ENCODE data around the gene BCL11A.

BCL11A gene

GRCh38 chr2:60459851-60460250 lies 93.6 kb downstream of the BCL11A start:
- H3K27me3 Mint-ChIP-seq = peaks cover 4% of the 10 kb centered on the region
- H3K36me3 Mint-ChIP-seq (ENCODE audit: low read depth) = no peaks in the 10 kb centered on the region
- DNase-seq = no peak
- H3K9me3 Mint-ChIP-seq = no peaks in the 10 kb centered on the region
- no peak overlapping the region for H3K27ac Mint-ChIP-seq
- H3K4me1 Mint-ChIP-seq (ENCODE audit: low read depth) = peaks cover 4% of the 10 kb centered on the region
- no peak overlapping the region for H3K4me3 Mint-ChIP-seq

GRCh38 chr2:60456115-60456770 lies 97.2 kb downstream of the BCL11A start:
- H3K4me1 Mint-ChIP-seq (ENCODE audit: low read depth) = peaks cover 4% of the 10 kb centered on the region
- H3K4me3 Mint-ChIP-seq = no peak overlapping the region
- H3K36me3 Mint-ChIP-seq (ENCODE audit: low read depth) = no peaks in the 10 kb centered on the region
- no peak overlapping the region for H3K27ac Mint-ChIP-seq
- no peak for DNase-seq
- peaks cover 4% of the 10 kb centered on the region for H3K27me3 Mint-ChIP-seq
- no peaks in the 10 kb centered on the region for H3K9me3 Mint-ChIP-seq

- no peak overlapping the region for H3K4me3 Mint-ChIP-seq
- no peak for DNase-seq
- no peaks in the 10 kb centered on the region for H3K9me3 Mint-ChIP-seq
- H3K4me1 Mint-ChIP-seq (ENCODE audit: low read depth) = peaks cover 4% of the 10 kb centered on the region
- peaks cover 4% of the 10 kb centered on the region for H3K27me3 Mint-ChIP-seq
- no peak overlapping the region for H3K27ac Mint-ChIP-seq
- H3K36me3 Mint-ChIP-seq (ENCODE audit: low read depth) = no peaks in the 10 kb centered on the region
Measured at GRCh38 chr2:60453872-60454271, 99.6 kb downstream of the BCL11A start.

- Mint-ChIP-seq H3K9me3 (no peaks in the 10 kb centered on the region), H3K4me1 (ENCODE audit: low read depth) (peaks cover 4% of the 10 kb centered on the region), H3K4me3 (no peak overlapping the region), H3K27ac (no peak overlapping the region), H3K27me3 (peaks cover 4% of the 10 kb centered on the region), H3K36me3 (ENCODE audit: low read depth) (no peaks in the 10 kb centered on the region)
- DNase-seq = no peak
Measured at GRCh38 chr2:60453301-60453700, 100.2 kb downstream of the BCL11A start.

GRCh38 chr2:60450488-60450887 lies 103.0 kb downstream of the BCL11A start:
- Mint-ChIP-seq H3K9me3 (no peaks in the 10 kb centered on the region), H3K36me3 (ENCODE audit: low read depth) (no peaks in the 10 kb centered on the region), H3K4me1 (ENCODE audit: low read depth) (peaks cover 9% of the 10 kb centered on the region), H3K27me3 (no peaks in the 10 kb centered on the region), H3K27ac (no peak overlapping the region), H3K4me3 (no peak overlapping the region)
- no peak for DNase-seq

GRCh38 chr2:60447943-60448342 lies 105.5 kb downstream of the BCL11A start:
- no peak for DNase-seq
- Mint-ChIP-seq H3K4me3 (no peak overlapping the region), H3K4me1 (ENCODE audit: low read depth) (peaks cover 9% of the 10 kb centered on the region), H3K27me3 (no peaks in the 10 kb centered on the region), H3K36me3 (ENCODE audit: low read depth) (no peaks in the 10 kb centered on the region), H3K9me3 (no peaks in the 10 kb centered on the region), H3K27ac (no peak overlapping the region)

- no peak overlapping the region for H3K27ac Mint-ChIP-seq
- H3K36me3 Mint-ChIP-seq (ENCODE audit: low read depth) = no peaks in the 10 kb centered on the region
- DNase-seq = no peak
- H3K27me3 Mint-ChIP-seq = no peaks in the 10 kb centered on the region
- H3K9me3 Mint-ChIP-seq = no peaks in the 10 kb centered on the region
- peaks cover 9% of the 10 kb centered on the region for H3K4me1 Mint-ChIP-seq (ENCODE audit: low read depth)
- H3K4me3 Mint-ChIP-seq = no peak overlapping the region
Measured at GRCh38 chr2:60446413-60447267, 106.8 kb downstream of the BCL11A start.

- no peaks in the 10 kb centered on the region for H3K9me3 Mint-ChIP-seq
- H3K27ac Mint-ChIP-seq = no peak overlapping the region
- DNase-seq = no peak
- no peaks in the 10 kb centered on the region for H3K36me3 Mint-ChIP-seq (ENCODE audit: low read depth)
- peaks cover 9% of the 10 kb centered on the region for H3K4me1 Mint-ChIP-seq (ENCODE audit: low read depth)
- no peaks in the 10 kb centered on the region for H3K27me3 Mint-ChIP-seq
- no peak overlapping the region for H3K4me3 Mint-ChIP-seq
Measured at GRCh38 chr2:60445684-60446179, 107.7 kb downstream of the BCL11A start.

GRCh38 chr2:60442608-60443007 lies 110.8 kb downstream of the BCL11A start:
- Mint-ChIP-seq H3K36me3 (ENCODE audit: low read depth) (no peaks in the 10 kb centered on the region), H3K4me3 (no peak overlapping the region), H3K4me1 (ENCODE audit: low read depth) (peaks cover 9% of the 10 kb centered on the region), H3K9me3 (no peaks in the 10 kb centered on the region), H3K27ac (no peak overlapping the region), H3K27me3 (peaks cover 3% of the 10 kb centered on the region)
- no peak for DNase-seq

- H3K4me3 Mint-ChIP-seq = no peak overlapping the region
- no peaks in the 10 kb centered on the region for H3K9me3 Mint-ChIP-seq
- H3K4me1 Mint-ChIP-seq (ENCODE audit: low read depth) = peaks cover 6% of the 10 kb centered on the region
- DNase-seq = no peak
- H3K27me3 Mint-ChIP-seq = peaks cover 3% of the 10 kb centered on the region
- no peaks in the 10 kb centered on the region for H3K36me3 Mint-ChIP-seq (ENCODE audit: low read depth)
- H3K27ac Mint-ChIP-seq = no peak overlapping the region
Measured at GRCh38 chr2:60441800-60442199, 111.7 kb downstream of the BCL11A start.

GRCh38 chr2:60440767-60441163 lies 112.7 kb downstream of the BCL11A start:
- Mint-ChIP-seq H3K27ac (no peak overlapping the region), H3K4me3 (no peak overlapping the region), H3K9me3 (no peaks in the 10 kb centered on the region), H3K4me1 (ENCODE audit: low read depth) (no peaks in the 10 kb centered on the region), H3K27me3 (peaks cover 3% of the 10 kb centered on the region), H3K36me3 (ENCODE audit: low read depth) (no peaks in the 10 kb centered on the region)
- DNase-seq = no peak

GRCh38 chr2:60440079-60440766 lies 113.2 kb downstream of the BCL11A start:
- Mint-ChIP-seq H3K4me3 (no peak overlapping the region), H3K4me1 (ENCODE audit: low read depth) (no peaks in the 10 kb centered on the region), H3K27me3 (peaks cover 3% of the 10 kb centered on the region), H3K27ac (no peak overlapping the region), H3K36me3 (ENCODE audit: low read depth) (no peaks in the 10 kb centered on the region), H3K9me3 (no peaks in the 10 kb centered on the region)
- no peak for DNase-seq

- Mint-ChIP-seq H3K4me1 (ENCODE audit: low read depth) (no peaks in the 10 kb centered on the region), H3K27me3 (peaks cover 3% of the 10 kb centered on the region), H3K9me3 (no peaks in the 10 kb centered on the region), H3K4me3 (no peak overlapping the region), H3K27ac (no peak overlapping the region), H3K36me3 (ENCODE audit: low read depth) (no peaks in the 10 kb centered on the region)
- DNase-seq = no peak
Measured at GRCh38 chr2:60439219-60439974, 114.1 kb downstream of the BCL11A start.

GRCh38 chr2:60438653-60439052 lies 114.8 kb downstream of the BCL11A start:
- Mint-ChIP-seq H3K9me3 (no peaks in the 10 kb centered on the region), H3K27ac (no peak overlapping the region), H3K4me1 (ENCODE audit: low read depth) (no peaks in the 10 kb centered on the region), H3K27me3 (peaks cover 3% of the 10 kb centered on the region), H3K36me3 (ENCODE audit: low read depth) (no peaks in the 10 kb centered on the region), H3K4me3 (no peak overlapping the region)
- DNase-seq = no peak
